ENCODE results near the gene MEF2B.
"Not testable (repeated sequence)": the region's sequence is repeated elsewhere in the genome, so short reads cannot be mapped to it uniquely, and the experiment has no call there.

Gene MEF2B

GRCh38 chr19:19155495-19156219, 14.4 kb downstream of the MEF2B start:
- DNase-seq (ENCODE audit: low spot score), result no peak

- no peak for DNase-seq (ENCODE audit: low spot score)
Observed at GRCh38 chr19:19154768-19155494, 15.1 kb downstream of the MEF2B start.

GRCh38 chr19:19152668-19153384, 17.2 kb downstream of the MEF2B start:
- no peak for DNase-seq (ENCODE audit: low spot score)

DNA sequence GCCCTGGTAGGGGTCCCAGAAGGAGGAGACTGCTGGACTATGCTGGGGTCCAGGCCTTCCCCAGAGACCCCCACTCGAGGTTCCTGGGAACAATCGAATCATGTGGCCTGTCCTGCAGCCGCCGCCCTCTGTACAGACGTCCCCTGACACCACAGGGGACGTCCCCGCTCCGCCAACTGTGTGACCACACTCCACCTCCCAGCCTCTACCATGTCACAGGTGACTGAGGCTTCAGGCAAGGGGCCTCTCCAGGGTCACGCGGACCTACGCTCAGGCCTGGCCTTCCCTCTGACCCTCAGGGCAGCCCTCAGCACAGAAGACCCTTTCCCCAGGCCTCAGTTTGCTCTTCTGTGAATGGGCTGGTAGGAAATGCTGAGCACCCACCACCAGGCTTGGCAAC, 18.6 kb downstream of the MEF2B start:
- no peak for DNase-seq (ENCODE audit: low spot score)

GRCh38 chr19:19149435-19149834, 20.6 kb downstream of the MEF2B start:
- no peak for DNase-seq (ENCODE audit: low spot score)

- DNase-seq (ENCODE audit: low spot score), result not testable (repeated sequence)
Observed at GRCh38 chr19:19148504-19148903, 21.6 kb downstream of the MEF2B start.

GRCh38 chr19:19147344-19147743, 22.7 kb downstream of the MEF2B start:
- no peak for DNase-seq (ENCODE audit: low spot score)

DNA sequence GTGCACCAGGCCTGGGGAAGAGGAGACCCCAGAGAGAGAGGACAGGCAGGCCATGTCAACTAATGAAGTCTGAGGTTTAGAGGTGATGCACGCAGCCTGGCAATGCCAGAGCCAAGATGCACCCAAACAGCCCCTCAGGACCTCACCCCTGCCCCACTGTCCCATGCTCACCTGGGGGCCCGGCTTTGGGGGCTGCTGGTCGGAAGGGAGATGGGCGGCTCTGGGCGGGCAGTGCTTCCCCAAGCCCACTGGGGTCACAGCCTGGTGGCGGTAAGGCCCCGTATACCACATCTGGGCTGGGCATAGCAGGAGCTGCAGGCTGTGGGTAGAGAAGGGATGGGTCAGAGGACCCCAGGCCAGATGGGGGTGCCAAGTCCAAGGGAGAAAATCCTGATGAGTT, 23.2 kb downstream of the MEF2B start:
- no peak for DNase-seq (ENCODE audit: low spot score)

- peak; percentile 90 for DNase-seq (ENCODE audit: low spot score)
Observed at GRCh38 chr19:19145684-19146608, 24.1 kb downstream of the MEF2B start.

GRCh38 chr19:19145281-19145680, 24.8 kb downstream of the MEF2B start:
- DNase-seq (ENCODE audit: low spot score), result no peak

DNA sequence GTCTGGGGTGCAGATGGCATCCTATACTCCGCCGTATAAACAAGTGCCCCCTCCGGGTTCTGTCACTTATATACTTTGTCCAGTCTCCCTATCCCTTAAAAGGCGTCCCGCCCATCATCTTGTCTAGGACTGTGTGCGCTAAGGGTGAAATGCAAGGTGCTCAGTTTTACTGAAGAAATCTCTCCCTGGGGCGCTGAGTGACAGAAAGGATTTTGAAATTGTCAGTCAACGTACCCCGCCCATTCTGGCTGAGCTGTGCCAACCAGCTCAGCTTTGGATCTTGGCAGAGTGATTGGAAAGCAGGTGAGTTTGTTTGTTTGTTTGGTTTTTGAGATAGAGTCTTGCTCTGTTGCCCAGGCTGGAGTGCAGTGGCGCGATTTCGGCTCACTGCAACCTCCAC, 27.7 kb downstream of the MEF2B start:
- no peak for DNase-seq (ENCODE audit: low spot score)

DNA sequence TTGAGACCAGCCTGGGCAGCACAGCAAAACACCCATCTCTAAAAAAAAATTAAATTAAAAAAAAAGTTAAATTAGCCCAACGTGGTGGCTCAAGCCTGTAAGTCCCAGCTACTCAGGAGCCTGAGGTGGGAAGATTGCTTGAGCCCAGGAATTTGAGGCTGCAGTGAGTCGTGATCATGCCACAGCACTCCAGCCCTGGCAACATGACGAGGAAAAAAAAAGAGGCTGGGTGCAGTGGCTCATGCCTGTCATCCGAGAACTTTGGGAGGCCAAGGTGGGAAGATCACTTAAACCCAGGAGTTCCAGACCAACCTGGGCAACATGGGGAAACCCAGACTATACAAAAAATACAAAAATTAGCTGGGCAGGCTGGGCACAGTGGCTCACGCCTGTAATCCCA, 29.6 kb downstream of the MEF2B start:
- DNase-seq (ENCODE audit: low spot score), result no peak

DNA sequence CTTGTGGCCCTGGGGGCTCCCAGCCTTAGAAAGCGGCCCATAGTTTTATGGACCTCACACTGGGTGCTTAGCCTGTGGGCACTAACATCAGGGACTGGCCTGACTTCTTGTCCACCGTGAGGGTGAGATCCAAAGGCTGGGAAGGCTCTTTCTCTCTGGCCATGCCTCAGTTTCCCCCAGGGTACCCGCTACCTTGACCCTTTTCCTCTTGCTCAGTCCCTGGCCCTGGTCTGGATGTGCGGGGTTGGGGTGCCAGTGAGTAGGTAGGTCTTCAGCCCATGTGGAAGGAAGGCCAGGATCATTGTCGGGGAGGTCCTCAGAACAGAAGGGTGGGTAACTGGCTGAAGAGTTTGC, 30.2 kb downstream of the MEF2B start:
- DNase-seq (ENCODE audit: low spot score), result no peak

- DNase-seq (ENCODE audit: low spot score), result peak; percentile 100
Observed at GRCh38 chr19:19138109-19138981, 31.7 kb downstream of the MEF2B start, which contains the start of gene TMEM161A. Gene TMEM161A, minus strand, starts transcription at chr19:19138478. Its CDS starts 50 bp downstream, at chr19:19138428.

DNA sequence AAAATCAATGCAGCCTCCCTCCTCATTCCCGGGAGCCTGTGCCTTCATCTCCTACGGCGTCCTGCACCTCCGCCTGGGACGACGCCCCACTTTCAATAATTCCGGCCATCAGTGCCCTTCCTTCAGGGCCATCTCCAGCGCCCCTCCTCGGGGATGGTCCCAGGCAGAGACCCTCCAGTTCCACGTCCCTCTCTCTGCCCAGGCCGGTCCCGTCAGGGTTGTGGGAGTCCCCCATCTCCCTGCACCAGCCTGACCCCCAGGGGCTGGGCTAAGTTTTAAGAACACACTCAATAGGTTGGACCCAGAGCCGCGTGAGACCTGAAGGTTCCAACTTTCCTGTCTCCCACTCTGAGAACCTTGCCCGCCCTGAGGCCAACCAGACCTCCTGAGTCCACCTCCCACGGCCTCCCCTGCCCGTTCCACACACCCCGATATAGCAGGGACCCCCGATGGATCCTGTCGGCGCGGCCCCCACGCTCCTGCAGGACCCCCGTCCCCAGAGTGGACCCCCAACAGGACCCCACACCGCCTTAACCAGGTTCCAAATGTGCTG, 32.4 kb downstream of the MEF2B start:
- peak; percentile 43 for DNase-seq (ENCODE audit: low spot score)

GRCh38 chr19:19135713-19136112, 34.4 kb downstream of the MEF2B start:
- not testable (repeated sequence) for DNase-seq (ENCODE audit: low spot score)

- DNase-seq (ENCODE audit: low spot score), result no peak
Observed at GRCh38 chr19:19134687-19135158, 35.3 kb downstream of the MEF2B start.

DNA sequence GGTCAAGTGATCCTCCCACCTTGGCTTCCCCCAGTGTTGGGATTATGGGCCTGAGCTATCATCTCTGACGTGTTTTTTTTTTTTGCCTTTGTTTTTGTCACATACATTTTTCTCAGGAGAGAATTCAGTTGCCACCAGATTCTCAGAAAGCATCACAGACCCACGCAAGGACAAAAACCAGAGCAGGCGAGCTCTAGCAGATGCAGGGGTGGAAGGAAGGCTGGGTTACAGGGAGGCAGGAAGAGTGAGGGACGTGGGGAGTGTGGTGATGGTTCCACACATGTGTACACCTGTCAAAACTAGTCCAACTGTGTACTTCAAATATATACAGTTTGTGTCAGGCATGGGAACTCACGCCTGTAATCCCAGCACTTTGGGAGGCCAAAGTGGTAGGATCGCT, 36.1 kb downstream of the MEF2B start:
- DNase-seq (ENCODE audit: low spot score), result no peak

GRCh38 chr19:19132912-19133311, 37.2 kb downstream of the MEF2B start:
- DNase-seq (ENCODE audit: low spot score), result no peak

- no peak for DNase-seq (ENCODE audit: low spot score)
Observed at GRCh38 chr19:19131989-19132388, 38.1 kb downstream of the MEF2B start.
